HCT116 (cell line): ENCODE data around the gene EHBP1. TPM values are rescaled to one million over a fixed set of nuclear protein-coding genes. Genes with fewer than 3 reads are reported as not detected.

Source experiments
- ATAC-seq: fragments of 200-7000 bp; cut with Tn5 transposase; 2 replicates; pipeline ENCODE4 v1.9.1; 2020; ENCODE audit warnings: mild to moderate bottlenecking, moderate library complexity
- BruUV-seq: library from RNA; stranded (reverse); fragments of 400-500 nt; replicated peaks from 2 replicates; lab custom pipeline; 2021; lab: Mats Ljungman, UMichigan
- CTCF ChIA-PET: fragments of 300-600 bp; sonication (Branson Sonifier 250); formaldehyde crosslinking; loops from one replicate; lab custom pipeline; 2021; ENCODE audit warnings: antibody characterized with exemption; lab: Charles Lee
- POLR2A ChIA-PET: fragments of 300-600, 350-600 bp; sonication (Branson Sonifier 250); formaldehyde crosslinking; loops from one replicate; lab custom pipeline; 2021; ENCODE audit warnings: antibody characterized with exemption; lab: Charles Lee
- RAD21 ChIA-PET, 2 experiments: fragments of 300-600 bp; sonication (Branson Sonifier 250); formaldehyde crosslinking; loops; one replicate each; lab custom pipeline; 2023; ENCODE audit warnings: low total read pairs in 2 of 2; ENCODE audit not compliant: uncharacterized antibody in 2 of 2, unreplicated experiment in 2 of 2, low non-redundant PET in 1 of 2; lab: Charles Lee
- DNase-seq: peaks from one replicate; pipeline ENCODE4 v3.0.0-alpha.2; 2010; ENCODE audit warnings: low read depth, low spot score
- H2AFZ ChIP-seq: fragments of 200-600 bp; shearing (Covaris generic), sonication (generic); 2 replicates; pipeline ENCODE4 v1.6.1; 2017; ENCODE audit warnings: low read depth, mixed run types, mixed read lengths, antibody characterized with exemption, low read length; ENCODE audit not compliant: poor library complexity, severe bottlenecking
- H3K27ac ChIP-seq: 2 replicates; pipeline ENCODE4 v1.5.1; 2012; ENCODE audit warnings: low read depth, low read length
- H3K27me3 ChIP-seq: fragments of 200-600 bp; sonication (generic); 2 replicates; pipeline ENCODE4 v1.6.1; 2016; ENCODE audit warnings: mixed run types, low read length, mixed read lengths; ENCODE audit not compliant: insufficient read depth
- H3K36me3 ChIP-seq, 2 experiments: fragments of 200-500 bp in 1 of 2; fragments of 200-600 bp in 1 of 2; sonication (Bioruptor generic) in 1 of 2; sonication (generic) in 1 of 2; 2 replicates each; pipeline versions ENCODE4 v1.5.1 to v1.6.1; 2014 to 2016; ENCODE audit warnings: low read length in 2 of 2, inconsistent platforms in 1 of 2, mixed read lengths in 1 of 2, mixed run types in 1 of 2; ENCODE audit not compliant: insufficient read depth in 2 of 2, control insufficient read depth in 1 of 2
- H3K4me1 ChIP-seq, 2 experiments: fragments of 200-600 bp in 1 of 2; sonication (generic) in 1 of 2; 2 replicates each; pipeline versions ENCODE4 v1.5.1 to v1.6.1; 2012 to 2017; ENCODE audit warnings: low read length in 2 of 2, inconsistent platforms in 1 of 2, mild to moderate bottlenecking in 1 of 2, mixed read lengths in 1 of 2, mixed run types in 1 of 2, moderate library complexity in 1 of 2; ENCODE audit not compliant: insufficient read depth in 2 of 2, control insufficient read depth in 1 of 2
- H3K4me2 ChIP-seq: fragments of 200-600 bp; sonication (generic); 2 replicates; pipeline ENCODE4 v1.6.1; 2017; ENCODE audit warnings: mixed run types, low read length, mixed read lengths
- H3K4me3 ChIP-seq, 2 experiments: fragments of 200-600 bp in 1 of 2; sonication (generic) in 1 of 2; replicated peaks in 1 of 2; 2 replicates each; pipeline ENCODE4 v1.5.1; 2011 to 2016; ENCODE audit warnings: low read length in 2 of 2, control low read depth in 1 of 2, low read depth in 1 of 2, mild to moderate bottlenecking in 1 of 2, mixed read lengths in 1 of 2, mixed run types in 1 of 2
- H3K79me2 ChIP-seq: fragments of 200-600 bp; sonication (generic); 2 replicates; pipeline ENCODE4 v1.6.1; 2017; ENCODE audit warnings: mild to moderate bottlenecking, mixed run types, low read length, moderate library complexity, mixed read lengths; ENCODE audit not compliant: insufficient read depth
- H3K9ac ChIP-seq: fragments of 200-600 bp; sonication (generic); 2 replicates; pipeline ENCODE4 v1.6.1; 2016; ENCODE audit warnings: low read length, mixed read lengths
- H3K9me2 ChIP-seq: fragments of 200-600 bp; sonication (generic), shearing (Covaris generic); 2 replicates; pipeline ENCODE4 v1.6.1; 2017; ENCODE audit warnings: mixed run types, mild to moderate bottlenecking, moderate library complexity; ENCODE audit not compliant: insufficient read depth
- H3K9me3 ChIP-seq, 2 experiments: fragments of 200-500 bp in 1 of 2; fragments of 200-600 bp in 1 of 2; sonication (Bioruptor generic) in 1 of 2; sonication (generic) in 1 of 2; 2 replicates each; pipeline ENCODE4 v1.6.1; 2014 to 2017; ENCODE audit warnings: low read length in 2 of 2, mixed read lengths in 2 of 2, inconsistent platforms in 1 of 2, low read depth in 1 of 2, mild to moderate bottlenecking in 1 of 2, mixed run types in 1 of 2, moderate library complexity in 1 of 2; ENCODE audit not compliant: control insufficient read depth in 1 of 2, insufficient read depth in 1 of 2
- H4K20me1 ChIP-seq: fragments of 200-600 bp; sonication (generic), shearing (Covaris generic); 2 replicates; pipeline ENCODE4 v1.6.1; 2017; ENCODE audit warnings: mixed run types, mild to moderate bottlenecking, moderate library complexity; ENCODE audit not compliant: insufficient read depth
- CEBPB ChIP-seq: IDR thresholded peaks from 2 replicates; pipeline ENCODE4 v1.6.1; 2012; ENCODE audit warnings: low read depth
- EZH2phosphoT487 ChIP-seq: fragments of 200-600 bp; IDR thresholded peaks from 2 replicates; pipeline ENCODE4 v1.6.1; 2018; ENCODE audit warnings: antibody characterized with exemption, borderline replicate concordance
- FOSL1 ChIP-seq: IDR thresholded peaks from 2 replicates; pipeline ENCODE4 v1.6.1; 2012; ENCODE audit warnings: low read depth
- JUND ChIP-seq: IDR thresholded peaks from 2 replicates; pipeline ENCODE4 v1.6.1; 2012
- POLR2A ChIP-seq: IDR thresholded peaks from 2 replicates; pipeline ENCODE4 v1.7.0; 2011; ENCODE audit warnings: borderline replicate concordance; ENCODE audit not compliant: insufficient read depth, insufficient read length; ENCODE audit errors: extremely low read depth
- RAD21 ChIP-seq: IDR thresholded peaks from 2 replicates; pipeline ENCODE4 v1.6.1; 2012; ENCODE audit warnings: low read depth, mild to moderate bottlenecking
- SIN3A ChIP-seq: IDR thresholded peaks from 2 replicates; pipeline ENCODE4 v1.6.1; 2012; ENCODE audit warnings: low read depth
- SP1 ChIP-seq: IDR thresholded peaks from 2 replicates; pipeline ENCODE4 v1.6.1; 2012; ENCODE audit warnings: low read depth
- TCF7L2 ChIP-seq: IDR thresholded peaks from 2 replicates; pipeline ENCODE4 v1.7.0; 2011; ENCODE audit warnings: borderline replicate concordance, inconsistent platforms; ENCODE audit not compliant: insufficient read depth, insufficient read length; ENCODE audit errors: extremely low read depth
- YY1 ChIP-seq: IDR thresholded peaks from 2 replicates; pipeline ENCODE4 v1.6.1; 2011; ENCODE audit warnings: low read length, low read depth, moderate library complexity, mild to moderate bottlenecking; ENCODE audit not compliant: insufficient replicate concordance; ENCODE audit errors: extremely low read depth
- ZFX ChIP-seq: fragments of 450-650 bp; IDR thresholded peaks from 2 replicates; pipeline ENCODE4 v1.6.1; 2017
- intact Hi-C: fragments of 100-400 bp; cut with micrococcal nuclease; formaldehyde crosslinking; loops from 2 replicates; pipeline ENCODE4 v1.10.0; 2022
- total RNA-seq: library from RNA; stranded (reverse); gene quantifications from one replicate; pipeline ENCODE4 v1.2.1, GENCODE V29; 2021; ENCODE audit not compliant: unreplicated experiment
- TF ChIP-seq, protein P1 (sequence below): IDR thresholded peaks from 2 replicates; pipeline ENCODE4 v1.6.1; 2012
- TF ChIP-seq, protein P2 (sequence below): IDR thresholded peaks from 2 replicates; pipeline ENCODE4 v1.6.1; 2012
- TF ChIP-seq, protein P3 (sequence below): IDR thresholded peaks from 2 replicates; pipeline ENCODE4 v1.6.1; 2012; ENCODE audit warnings: low read depth

EHBP1 gene
- total RNA-seq, 1 experiment from 2014 or later = 89.9 TPM

DNA sequence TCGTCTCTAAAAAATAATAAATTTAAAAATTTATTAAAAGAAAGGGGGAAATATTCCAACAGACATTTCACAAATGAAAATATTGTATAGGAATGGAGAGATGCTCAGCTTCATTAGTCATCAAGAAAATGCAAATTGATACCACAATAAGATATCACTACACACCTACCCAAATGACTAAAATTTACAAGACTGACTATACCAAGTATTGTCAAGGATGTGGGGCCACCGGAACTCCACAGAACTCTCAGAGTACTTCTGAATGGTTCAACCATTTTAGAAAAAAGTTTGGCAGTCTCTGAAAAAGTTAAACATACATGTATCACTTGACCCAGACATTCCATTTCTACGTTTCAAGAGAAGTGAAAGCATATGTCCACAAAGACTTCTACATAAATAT lies 163.4 kb downstream of the EHBP1 start:
- Histone ChIP-seq H2AFZ (no peak overlapping the region), H3K79me2 (no peaks in the 10 kb centered on the region), H3K9ac (no peak overlapping the region), H3K4me3 (no peak overlapping the region), H3K36me3 (peaks cover 23 to 40% of the 10 kb centered on the region in 2 experiments), H3K27ac (peak overlapping the region; percentile 6; the same call in 1 of the 2 replicates), H3K4me2 (no peak overlapping the region), H3K9me3 (peaks cover 0 to 12% of the 10 kb centered on the region in 2 experiments; a peak in 2 of 4 replicates), H3K4me1 (peaks cover 8 to 13% of the 10 kb centered on the region in 2 experiments), H3K9me2 (no peaks in the 10 kb centered on the region; the same call in 1 of the 2 replicates), H3K27me3 (no peaks in the 10 kb centered on the region), H4K20me1 (0 out of 2 replicates have a peak, but pooled peaks cover 3% of the 10 kb centered on the region)
- CTCF ChIA-PET = no interaction called here
- no peak for ATAC-seq
- intact Hi-C loops = no loop called here
- TF ChIP-seq, protein P1, sequence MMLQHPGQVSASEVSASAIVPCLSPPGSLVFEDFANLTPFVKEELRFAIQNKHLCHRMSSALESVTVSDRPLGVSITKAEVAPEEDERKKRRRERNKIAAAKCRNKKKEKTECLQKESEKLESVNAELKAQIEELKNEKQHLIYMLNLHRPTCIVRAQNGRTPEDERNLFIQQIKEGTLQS = no peak
- TF ChIP-seq POLR2A (no peak), ZFX (no peak), FOSL1 (no peak), RAD21 (no peak), SP1 (no peak), CEBPB (no peak)
- TF ChIP-seq, protein P2, sequence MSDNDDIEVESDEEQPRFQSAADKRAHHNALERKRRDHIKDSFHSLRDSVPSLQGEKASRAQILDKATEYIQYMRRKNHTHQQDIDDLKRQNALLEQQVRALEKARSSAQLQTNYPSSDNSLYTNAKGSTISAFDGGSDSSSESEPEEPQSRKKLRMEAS = no peak
- BruUV-seq = no TSS peak
- POLR2A ChIA-PET = no interaction called here
- RAD21 ChIA-PET = no interaction called here
- no peak for DNase-seq

DNA sequence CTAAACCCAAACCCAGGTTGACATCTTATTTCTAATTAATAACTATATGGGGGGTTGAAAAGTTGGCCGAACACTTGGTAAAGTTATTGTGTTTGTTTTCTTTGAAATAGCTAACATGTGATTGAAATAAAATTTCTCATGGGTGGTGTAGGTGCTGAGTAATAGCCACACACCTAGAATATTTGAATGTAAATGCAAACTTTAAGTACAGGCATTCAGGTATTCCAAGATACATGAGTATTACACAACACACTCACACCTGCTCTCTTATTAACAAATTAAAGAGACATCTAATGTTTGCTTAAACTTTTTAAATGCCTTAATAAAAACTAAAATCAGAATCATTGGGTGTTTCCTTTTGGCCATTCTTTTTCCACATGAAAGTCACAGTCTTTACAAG lies 165.5 kb downstream of the EHBP1 start:
- BruUV-seq = no TSS peak
- Histone ChIP-seq H3K36me3 (peaks cover 22 to 45% of the 10 kb centered on the region in 2 experiments), H4K20me1 (0 out of 2 replicates have a peak, but pooled peaks cover 3% of the 10 kb centered on the region), H3K4me1 (peaks cover 8 to 13% of the 10 kb centered on the region in 2 experiments), H3K4me2 (peak overlapping the region; percentile 32; the same call in 1 of the 2 replicates), H3K27ac (peak overlapping the region; percentile 67), H3K27me3 (no peaks in the 10 kb centered on the region), H3K9ac (no peak overlapping the region), H3K4me3 (no peak overlapping the region), H2AFZ (no peak overlapping the region), H3K9me2 (no peaks in the 10 kb centered on the region; the same call in 1 of the 2 replicates), H3K9me3 (peaks cover 0 to 15% of the 10 kb centered on the region in 2 experiments; a peak in 2 of 4 replicates), H3K79me2 (no peaks in the 10 kb centered on the region)
- POLR2A ChIA-PET = no interaction called here
- ATAC-seq = 0 out of 2 replicates have a peak, but pooled peaks have one; percentile 17
- RAD21 ChIA-PET = no interaction called here
- CTCF ChIA-PET = no interaction called here
- intact Hi-C loops = no loop called here
- no peak for DNase-seq
- TF ChIP-seq CEBPB (no peak), EZH2phosphoT487 (no peak), POLR2A (no peak), SIN3A (no peak), FOSL1 (no peak), TCF7L2 (no peak), JUND (no peak), YY1 (no peak)
- TF ChIP-seq, protein P3, sequence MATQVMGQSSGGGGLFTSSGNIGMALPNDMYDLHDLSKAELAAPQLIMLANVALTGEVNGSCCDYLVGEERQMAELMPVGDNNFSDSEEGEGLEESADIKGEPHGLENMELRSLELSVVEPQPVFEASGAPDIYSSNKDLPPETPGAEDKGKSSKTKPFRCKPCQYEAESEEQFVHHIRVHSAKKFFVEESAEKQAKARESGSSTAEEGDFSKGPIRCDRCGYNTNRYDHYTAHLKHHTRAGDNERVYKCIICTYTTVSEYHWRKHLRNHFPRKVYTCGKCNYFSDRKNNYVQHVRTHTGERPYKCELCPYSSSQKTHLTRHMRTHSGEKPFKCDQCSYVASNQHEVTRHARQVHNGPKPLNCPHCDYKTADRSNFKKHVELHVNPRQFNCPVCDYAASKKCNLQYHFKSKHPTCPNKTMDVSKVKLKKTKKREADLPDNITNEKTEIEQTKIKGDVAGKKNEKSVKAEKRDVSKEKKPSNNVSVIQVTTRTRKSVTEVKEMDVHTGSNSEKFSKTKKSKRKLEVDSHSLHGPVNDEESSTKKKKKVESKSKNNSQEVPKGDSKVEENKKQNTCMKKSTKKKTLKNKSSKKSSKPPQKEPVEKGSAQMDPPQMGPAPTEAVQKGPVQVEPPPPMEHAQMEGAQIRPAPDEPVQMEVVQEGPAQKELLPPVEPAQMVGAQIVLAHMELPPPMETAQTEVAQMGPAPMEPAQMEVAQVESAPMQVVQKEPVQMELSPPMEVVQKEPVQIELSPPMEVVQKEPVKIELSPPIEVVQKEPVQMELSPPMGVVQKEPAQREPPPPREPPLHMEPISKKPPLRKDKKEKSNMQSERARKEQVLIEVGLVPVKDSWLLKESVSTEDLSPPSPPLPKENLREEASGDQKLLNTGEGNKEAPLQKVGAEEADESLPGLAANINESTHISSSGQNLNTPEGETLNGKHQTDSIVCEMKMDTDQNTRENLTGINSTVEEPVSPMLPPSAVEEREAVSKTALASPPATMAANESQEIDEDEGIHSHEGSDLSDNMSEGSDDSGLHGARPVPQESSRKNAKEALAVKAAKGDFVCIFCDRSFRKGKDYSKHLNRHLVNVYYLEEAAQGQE = no peak
- TF ChIP-seq, protein P2 = no peak; the same call in 1 of the 2 replicates
